NCI-H2107 treated with DMSO at 0.1 percent for 48 hours (cell line): Measurements from ENCODE around the gene SEC61A2.
"Not testable (repeated sequence)": the region's sequence is repeated elsewhere in the genome, so short reads cannot be mapped to it uniquely, and the experiment has no call there.

Source experiments
- DNase-seq: peaks from one replicate; lab custom pipeline; 2025; ENCODE audit not compliant: unreplicated experiment; lab: John Stamatoyannopoulos, UW

SEC61A2 gene

DNA sequence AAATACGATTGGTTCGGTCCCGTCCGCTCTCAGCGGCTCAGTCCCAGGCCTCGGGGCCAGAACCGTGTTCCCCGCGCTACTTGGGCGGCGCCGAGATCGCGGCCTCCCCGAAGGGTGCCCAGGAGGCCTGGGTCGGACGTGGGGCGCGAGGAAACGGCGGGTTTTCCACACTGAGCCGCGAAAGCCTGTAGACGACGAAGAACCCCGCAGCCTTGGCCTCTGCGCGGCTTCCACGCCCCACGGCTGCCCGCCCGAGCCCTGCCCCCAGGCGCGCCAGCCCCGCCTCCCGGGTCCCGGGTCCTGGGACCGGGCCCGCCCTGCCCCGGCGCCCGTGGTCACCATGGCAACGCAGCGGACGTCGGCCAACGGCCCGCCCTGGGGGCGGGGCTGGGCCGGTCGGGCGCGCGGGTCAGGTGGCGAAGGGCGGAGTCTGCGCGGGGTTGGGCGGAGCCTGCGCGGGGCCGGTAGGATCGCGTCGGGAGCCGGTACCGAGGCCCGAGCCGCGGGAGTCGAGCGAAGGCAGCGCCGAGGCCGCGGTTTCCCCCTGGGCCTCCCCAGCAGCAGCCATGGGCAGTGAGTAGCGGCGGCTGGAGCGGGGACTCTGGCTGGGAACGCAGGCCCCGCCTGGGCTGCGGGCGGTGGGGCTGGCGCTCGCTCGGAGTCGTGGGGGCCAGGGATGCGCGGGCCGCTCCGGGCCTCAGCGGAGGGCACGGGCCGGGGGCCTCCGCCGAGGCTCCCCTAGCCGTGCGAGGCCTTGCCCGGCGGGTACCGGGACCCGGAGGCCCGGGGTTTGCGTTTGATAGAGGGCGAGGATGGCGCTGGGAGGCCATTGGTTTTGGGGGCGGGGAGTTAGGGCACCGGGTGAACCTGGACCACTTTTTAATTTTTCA lies at the start of gene SEC61A2:
Gene SEC61A2, plus strand, starts transcription at position 456 of the 890 bp plus-strand sequence. Its CDS starts 111 bp downstream, at position 567.
- DNase-seq = peak; percentile 45

DNA sequence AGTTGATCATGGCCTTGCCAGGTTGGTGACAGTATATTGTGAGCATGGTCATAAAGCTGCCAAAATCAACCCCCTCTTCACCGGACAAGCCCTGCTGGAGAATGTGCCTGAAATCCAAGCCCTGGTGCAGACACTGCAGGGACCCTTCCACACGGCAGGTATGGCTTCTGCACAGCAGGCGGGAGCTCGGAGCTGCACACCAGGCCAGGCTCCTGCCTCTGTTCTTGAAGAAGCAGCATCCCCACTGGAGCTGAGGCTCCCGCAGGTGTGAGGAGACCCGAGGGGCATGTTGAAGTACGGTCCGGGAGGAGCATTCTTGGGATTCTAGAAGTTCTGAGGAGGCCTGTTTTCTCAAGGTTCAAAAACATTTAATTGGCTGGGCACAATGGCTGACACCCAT lies 48.0 kb upstream of the SEC61A2 start:
- no peak for DNase-seq

DNA sequence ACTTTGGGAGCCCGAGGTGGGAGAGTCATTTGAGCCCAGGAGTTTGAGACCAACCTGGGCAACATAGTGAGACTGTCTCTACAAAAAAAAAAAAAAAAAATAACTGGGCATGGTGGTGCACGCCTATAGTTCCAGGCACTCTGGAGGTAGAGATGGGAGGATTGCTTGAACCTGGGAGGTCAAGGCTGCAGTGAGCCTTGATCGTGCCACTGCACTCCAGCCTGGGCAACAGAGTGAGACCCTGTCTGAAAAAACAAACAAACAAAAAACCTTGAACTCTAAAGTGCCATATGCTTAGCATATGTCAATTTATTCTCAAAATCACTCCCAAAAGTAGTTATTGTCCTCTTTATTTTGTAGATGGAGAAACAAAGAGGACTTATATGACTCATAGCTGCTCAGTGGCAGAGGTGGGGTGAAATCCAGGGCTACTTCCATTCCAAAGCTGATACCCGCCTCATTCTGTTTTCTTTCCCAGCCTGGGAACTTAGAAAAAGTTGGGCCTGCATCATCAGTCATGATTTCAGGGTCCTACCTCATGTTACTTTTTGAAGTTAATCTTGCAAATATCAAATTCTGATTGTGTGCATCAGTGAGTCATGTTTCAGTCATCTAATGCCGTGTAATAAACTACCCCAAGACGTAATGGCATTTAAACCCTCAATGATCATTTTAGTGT lies 47.5 kb upstream of the SEC61A2 start:
- no peak for DNase-seq

DNA sequence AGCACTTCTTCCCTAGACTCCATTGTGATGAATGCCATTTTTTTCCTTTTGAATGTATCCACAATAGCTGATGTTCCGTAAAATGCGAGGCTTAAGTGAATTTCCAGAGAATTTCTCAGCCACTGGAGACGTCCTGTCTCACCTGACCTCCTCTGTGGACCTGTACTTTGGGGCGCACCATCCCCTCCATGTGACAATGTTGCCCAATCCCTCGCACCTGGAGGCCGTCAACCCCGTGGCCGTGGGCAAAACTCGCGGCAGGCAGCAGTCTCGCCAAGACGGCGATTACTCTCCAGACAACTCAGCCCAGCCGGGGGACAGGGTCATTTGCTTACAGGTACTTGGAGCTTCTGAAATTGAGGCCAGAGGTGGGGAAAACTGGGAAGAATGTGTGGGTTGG lies 40.6 kb upstream of the SEC61A2 start:
- no peak for DNase-seq

DNA sequence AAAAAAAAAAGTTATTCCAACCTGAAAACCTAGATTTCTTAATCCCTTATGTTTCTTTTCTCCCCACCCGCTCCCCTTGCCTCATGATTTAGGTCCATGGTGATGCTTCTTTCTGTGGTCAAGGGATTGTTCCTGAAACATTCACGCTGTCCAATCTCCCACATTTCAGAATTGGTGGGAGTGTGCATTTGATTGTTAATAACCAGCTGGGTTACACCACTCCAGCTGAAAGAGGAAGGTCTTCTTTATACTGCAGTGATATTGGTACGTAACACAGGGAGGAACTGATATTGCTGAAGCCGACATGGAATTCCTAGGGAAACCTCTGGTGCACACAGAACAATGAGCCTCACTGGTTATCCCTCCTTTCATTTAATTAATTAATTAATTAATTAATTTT lies 38.1 kb upstream of the SEC61A2 start:
- no peak for DNase-seq

DNA sequence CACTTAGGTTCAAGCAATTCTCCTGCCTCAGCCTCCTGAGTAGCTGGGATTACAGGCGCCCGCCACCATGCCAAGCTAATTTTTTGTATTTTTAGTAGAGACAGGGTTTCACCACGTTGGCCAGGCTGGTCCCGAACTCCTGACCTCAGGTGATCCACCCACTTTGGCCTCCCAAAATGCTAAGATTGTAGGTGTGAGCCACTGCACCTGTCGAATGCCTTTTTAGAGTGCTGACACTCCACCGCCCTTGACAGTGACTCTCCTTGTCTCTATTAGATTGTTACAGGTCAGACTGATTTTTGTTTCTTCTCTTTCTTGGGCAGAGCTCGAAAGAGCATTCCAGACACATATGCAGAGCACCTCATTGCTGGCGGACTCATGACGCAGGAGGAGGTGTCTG lies 32.1 kb upstream of the SEC61A2 start:
- DNase-seq = not testable (repeated sequence)

DNA sequence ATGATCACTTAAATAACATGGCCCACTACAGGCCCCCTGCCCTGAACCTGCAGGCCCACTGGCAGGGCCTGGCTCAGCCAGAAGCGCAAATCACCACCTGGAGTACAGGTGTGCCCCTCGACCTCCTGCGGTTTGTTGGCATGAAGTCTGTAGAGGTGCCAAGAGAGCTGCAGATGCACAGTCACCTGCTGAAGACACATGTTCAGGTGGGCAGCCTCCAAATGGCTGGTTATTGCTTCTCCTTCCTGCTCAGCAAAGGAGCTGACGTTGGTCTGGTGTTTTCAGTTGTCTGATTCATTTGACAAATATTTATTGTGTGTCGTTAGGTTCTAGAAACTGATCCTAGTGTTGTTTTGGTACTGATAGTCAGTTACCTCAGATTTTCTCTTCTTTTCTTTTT lies 31.7 kb upstream of the SEC61A2 start:
- DNase-seq = peak; percentile 23

DNA sequence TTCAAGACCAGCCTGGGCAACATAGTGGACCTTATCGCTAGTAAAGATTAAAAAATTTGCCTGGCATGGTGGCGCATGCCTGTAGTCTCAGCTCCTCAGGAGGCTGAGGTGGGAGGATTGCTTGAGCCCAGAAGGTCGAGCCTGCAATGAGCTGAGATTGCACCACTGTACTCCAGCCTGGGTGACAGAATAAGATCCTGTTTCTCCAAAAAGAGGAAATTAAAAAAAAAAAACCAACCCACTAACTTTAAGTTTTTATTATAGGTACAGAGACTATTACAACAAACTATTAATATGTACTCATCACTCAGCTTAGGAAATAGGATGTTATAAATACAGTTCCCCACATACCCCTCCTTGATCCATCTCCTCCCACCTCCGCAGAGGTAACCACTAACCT lies 30.5 kb upstream of the SEC61A2 start:
- no peak for DNase-seq

DNA sequence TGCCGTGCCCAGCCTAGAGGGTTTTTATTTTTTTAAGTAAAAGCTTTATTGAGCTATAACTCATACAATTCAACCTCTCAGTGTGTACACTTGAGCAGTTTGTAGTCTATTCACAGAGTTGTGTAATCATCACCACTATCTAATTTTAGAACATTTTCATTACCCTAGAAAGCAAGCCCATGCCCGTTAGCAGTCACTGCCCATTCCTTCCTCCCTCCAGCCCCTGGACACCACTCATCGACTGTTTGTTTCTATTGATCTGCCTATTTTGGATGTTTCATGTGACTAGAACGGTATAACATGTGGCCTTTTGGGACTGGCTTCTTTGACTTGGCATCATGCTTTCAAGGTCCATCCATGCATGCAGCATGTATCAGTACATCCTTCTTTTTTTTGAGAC lies 25.7 kb upstream of the SEC61A2 start:
- no peak for DNase-seq

DNA sequence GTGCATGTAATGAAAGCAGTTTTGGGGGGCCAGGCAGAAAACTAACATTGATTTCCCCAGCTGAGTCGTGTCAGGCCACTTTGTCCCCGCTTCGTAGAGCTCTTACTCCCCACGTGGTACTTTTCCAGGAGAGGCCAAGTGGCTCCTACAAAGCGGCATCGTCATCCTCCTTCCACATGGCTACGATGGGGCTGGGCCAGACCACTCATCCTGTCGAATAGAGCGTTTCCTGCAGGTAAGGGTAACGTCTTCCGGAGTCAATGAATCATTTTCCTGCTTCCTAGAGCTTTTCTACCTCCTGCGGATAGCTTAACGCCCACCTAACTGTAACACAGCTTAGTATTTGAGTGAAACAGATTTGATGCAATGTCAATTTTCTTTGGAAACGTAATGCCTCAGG lies 21.7 kb upstream of the SEC61A2 start:
- DNase-seq = no peak

DNA sequence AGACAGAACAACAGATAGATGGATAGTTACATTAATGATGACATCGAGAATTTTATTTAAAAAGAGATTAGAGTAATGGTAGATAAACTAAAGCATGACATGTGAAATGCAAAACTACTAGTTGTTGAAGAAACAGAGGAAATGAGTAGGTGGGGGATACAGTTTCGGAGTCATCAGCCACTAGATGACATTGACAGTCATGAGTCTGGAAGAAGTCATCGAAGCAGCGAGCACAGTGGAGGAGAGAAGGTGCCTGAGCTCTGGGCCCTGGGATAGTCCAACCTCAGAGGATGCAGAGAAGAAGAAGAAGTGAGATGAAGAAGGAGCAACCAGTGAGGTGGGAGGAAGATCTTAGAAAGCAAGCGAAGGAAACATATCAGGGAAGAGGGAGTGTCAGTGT lies 20.2 kb upstream of the SEC61A2 start:
- no peak for DNase-seq

DNA sequence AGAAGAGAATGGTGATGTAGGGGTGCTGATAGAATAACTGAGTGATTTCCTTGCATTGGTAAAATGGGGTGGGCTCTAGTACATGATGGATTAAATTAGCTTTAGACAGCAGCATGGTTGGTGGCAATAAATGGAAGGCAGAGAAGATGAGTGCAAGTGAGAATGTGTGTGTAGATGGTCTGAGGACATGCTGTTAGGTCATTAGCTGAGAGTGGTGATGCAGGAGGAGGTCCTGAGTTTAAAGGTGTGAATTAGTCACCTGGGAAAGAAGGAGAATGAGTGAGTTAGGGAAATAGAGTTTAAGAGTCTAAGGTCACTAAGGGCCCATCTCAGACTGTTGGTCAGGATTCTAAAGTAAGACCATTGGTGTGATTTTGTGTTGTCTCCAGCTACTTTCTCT lies 17.9 kb upstream of the SEC61A2 start:
- DNase-seq = no peak

DNA sequence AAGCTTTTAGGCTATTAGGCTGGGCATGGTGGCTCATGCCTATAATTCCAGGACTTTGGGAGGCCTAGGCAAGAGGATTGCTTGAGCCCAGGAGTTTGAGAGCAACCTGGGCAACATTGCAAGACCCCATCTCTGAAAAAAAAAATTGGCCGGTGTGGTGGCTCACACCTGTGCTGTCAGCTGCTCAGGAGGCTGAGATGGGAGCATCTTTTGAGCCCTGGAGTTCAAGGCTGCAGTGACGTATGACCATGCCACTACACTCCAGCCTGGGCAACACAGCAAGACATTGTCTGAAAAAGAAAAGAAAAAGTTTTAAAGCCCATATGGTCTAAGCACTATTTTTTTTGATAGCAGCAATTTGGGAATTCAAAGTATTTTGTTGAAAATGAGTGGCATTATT lies 15.8 kb upstream of the SEC61A2 start:
- DNase-seq = no peak

DNA sequence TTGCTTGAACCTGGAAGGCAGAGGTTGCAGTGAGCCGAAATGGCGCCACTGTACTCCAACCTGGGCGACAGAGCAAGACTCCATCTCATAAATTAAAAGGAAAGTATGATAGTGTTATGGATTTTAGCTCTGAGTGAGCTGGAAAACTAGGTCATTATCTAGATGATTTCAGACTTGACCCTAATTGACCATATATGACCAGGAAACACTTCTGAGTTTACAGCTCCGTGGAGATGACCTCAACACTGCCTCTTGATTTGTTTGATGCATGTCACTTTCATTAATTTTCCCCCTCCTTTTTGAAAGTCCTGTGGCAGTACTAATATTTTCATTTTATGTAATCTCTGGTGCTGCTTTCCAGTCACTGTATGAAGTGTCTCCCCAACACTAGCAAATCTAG lies 7.8 kb upstream of the SEC61A2 start:
- no peak for DNase-seq

DNA sequence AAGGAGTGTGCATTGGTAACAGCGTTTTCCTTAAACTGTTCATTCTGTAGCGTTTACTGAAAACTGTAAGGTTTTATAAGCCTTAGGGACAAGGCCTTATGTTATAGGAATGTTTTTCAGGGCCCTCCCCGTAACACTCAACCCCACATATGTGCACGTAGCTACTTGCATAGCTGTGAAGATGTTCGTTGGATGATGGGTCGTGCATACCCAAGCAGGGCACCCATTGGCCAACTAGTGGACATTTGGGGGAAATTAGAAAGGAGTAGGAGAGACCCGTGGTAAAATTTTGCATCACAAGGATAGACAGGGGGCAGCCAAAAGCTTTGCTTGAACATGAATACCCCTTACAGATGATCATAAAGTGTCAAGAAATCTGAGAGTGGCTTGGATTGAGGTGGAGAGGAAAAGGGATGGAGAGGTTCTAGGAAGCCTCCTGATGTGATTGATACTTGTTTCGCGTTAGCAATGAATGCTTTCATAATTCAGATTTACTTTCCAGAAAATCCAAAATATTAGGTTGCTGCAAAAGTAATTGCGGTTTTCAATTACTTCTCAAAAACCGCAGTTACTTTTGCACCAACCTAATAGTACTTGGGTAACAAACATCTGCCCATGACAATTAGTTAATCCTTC lies 878 bp downstream of the SEC61A2 start:
- peak; percentile 25 for DNase-seq

DNA sequence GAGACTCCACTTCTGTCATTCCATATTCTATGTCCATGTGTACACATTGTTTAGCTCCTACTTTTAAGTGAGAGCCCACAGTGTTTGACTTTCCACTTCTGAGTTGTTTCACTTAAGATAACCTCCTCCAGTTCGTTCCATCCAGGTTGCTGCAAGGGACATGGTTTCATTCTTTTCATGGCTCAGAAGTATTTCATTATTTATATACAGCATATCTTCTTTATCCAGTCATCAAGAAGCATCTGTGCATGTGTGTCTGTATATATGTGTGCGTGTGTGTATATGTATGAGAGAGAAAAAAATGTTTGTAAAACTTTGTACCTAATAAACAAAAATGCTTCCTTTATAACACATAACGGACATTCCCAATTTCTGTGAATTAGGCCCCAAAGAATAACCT lies 6.2 kb downstream of the SEC61A2 start:
- DNase-seq = no peak

DNA sequence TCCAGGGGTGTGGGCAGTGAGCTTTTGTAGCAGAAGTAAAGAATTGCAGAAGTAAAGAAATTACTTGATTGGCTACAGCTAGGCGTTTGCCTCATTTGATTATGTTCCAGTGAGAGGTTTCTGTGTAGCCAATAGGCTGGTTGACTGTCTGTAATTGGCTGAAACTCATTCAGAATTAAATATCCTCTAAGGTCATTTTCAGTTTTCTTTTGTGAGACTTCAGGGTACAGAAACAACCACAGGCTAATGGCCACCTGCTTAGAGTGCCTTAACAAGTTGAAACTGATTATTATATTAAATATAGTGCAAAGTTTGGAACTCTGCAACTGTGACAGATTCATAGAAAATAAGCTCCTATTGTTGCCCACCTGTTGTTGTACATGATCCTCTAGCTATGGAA lies 10.6 kb downstream of the SEC61A2 start:
- DNase-seq = no peak

DNA sequence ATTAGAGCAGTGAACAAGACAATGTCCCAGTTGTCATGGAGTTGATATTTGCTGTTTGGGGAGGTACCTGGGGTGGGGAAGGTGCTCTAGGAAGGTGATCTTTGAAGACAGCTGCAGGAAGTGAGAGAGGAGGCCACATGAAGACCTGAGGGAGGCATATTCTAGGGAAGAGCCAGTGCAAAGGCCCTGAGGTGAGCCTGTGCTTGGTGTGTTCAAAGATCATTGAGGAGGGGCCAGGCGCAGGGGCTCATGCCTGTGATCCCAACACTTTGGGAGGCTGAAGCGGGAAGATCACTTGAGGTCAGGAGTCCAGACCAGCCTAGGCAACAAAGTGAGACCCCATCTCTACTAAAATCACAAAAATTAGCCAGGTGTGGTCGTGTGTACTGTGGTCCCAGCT lies 15.1 kb downstream of the SEC61A2 start:
- no peak for DNase-seq

DNA sequence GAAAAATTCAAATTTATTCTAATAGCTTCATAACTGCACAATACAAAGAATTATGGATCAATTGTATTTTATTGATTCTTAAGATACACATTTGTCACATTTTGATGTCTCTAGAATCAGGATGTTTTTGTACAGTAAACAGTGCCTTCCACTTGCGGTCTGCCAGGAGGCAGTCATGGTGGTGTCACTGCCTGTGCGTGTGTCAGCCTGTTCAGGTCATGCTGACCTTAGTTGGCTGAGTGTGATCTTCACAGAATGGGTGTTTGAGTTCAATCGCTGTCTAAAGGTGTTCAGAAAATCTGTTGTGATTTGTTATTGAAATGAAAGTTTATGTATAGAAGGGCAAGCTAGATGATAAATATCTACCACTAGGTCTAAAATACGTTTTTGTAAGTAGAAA lies 20.7 kb downstream of the SEC61A2 start:
- DNase-seq = no peak

DNA sequence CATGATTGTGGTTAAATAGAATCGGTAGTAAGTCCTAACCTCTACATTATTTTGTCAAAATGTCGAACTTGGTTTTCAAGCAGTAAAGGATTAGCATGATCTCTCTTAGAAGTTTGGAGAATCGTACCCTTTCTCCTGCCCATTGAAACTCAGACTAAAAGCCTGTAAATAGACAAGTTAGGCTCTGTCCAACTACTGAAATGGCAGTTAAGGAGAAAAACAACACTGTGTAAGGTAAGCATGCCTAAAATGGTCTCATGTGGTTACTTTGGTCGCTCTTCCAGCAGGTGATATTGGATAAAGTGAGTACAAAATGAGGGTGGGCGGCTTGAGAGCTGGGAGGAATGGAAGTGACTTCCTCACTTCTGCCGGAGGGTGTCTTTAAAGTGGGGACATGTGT lies 25.0 kb downstream of the SEC61A2 start:
- no peak for DNase-seq

DNA sequence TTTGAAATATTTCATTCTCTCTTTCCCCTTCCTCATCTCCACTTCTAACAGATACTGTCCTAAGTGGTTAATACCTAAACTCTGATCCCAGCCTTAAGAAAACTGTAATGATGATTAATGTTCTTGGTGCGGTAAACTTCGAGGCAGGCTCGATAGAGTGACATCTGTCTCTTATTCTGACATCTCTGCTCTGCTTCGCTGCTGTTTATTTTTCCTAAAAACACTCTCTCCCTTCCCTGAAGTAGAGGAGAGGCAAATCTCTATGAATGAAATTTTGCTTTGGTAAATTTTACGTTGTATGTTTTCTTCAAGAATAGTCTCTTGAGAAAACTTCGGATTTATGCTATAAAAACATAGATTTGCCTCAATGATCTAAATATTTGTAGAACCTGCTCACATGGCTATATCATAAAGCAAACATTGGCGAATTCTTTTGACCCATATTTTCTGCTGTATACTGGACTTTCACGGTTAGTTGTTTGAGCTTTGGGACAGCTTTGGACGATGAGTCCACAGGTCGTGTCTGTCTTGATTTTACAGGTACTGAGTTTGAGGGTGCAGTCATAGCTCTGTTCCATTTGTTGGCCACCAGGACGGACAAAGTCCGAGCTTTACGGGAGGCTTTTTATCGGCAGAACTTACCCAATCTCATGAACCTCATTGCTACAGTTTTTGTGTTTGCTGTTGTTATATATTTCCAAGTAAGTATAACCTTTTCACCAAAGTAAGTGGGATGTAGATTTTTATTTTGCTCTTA lies 27.1 kb downstream of the SEC61A2 start:
- no peak for DNase-seq
